DMS 273 (cell line): Measurements from ENCODE around the gene PPP3CA.

Source experiments
- DNase-seq: peaks from one replicate; lab custom pipeline; 2025; ENCODE audit not compliant: unreplicated experiment; lab: John Stamatoyannopoulos, UW

PPP3CA gene

GRCh38 chr4:101065935-101066485, 281.3 kb downstream of the PPP3CA start:
- DNase-seq: no peak

- DNase-seq: no peak
Measured at GRCh38 chr4:101065346-101065745, 282.0 kb downstream of the PPP3CA start.

GRCh38 chr4:101064541-101065180, 282.7 kb downstream of the PPP3CA start:
- no peak for DNase-seq

GRCh38 chr4:101055392-101055791, 291.9 kb downstream of the PPP3CA start:
- DNase-seq: no peak

- DNase-seq: no peak
Measured at GRCh38 chr4:101050837-101051205, 296.5 kb downstream of the PPP3CA start.

- DNase-seq: no peak
Measured at GRCh38 chr4:101050088-101050836, 297.1 kb downstream of the PPP3CA start.

- no peak for DNase-seq
Measured at GRCh38 chr4:101049549-101050001, 297.8 kb downstream of the PPP3CA start.

- no peak for DNase-seq
Measured at GRCh38 chr4:101044766-101045165, 302.6 kb downstream of the PPP3CA start.

GRCh38 chr4:101042847-101043246, 304.5 kb downstream of the PPP3CA start:
- DNase-seq: no peak

GRCh38 chr4:101040776-101041175, 306.6 kb downstream of the PPP3CA start:
- DNase-seq: no peak

GRCh38 chr4:101039367-101039766, 308.0 kb downstream of the PPP3CA start:
- DNase-seq: no peak

GRCh38 chr4:101037938-101038413, 309.4 kb downstream of the PPP3CA start:
- DNase-seq: no peak

GRCh38 chr4:101037249-101037648, 310.1 kb downstream of the PPP3CA start:
- DNase-seq: no peak

- DNase-seq: no peak
Measured at GRCh38 chr4:101035487-101035886, 311.8 kb downstream of the PPP3CA start.

- peak; percentile 8 for DNase-seq
Measured at GRCh38 chr4:101033986-101034385, 313.3 kb downstream of the PPP3CA start.

- no peak for DNase-seq
Measured at GRCh38 chr4:101032541-101032940, 314.8 kb downstream of the PPP3CA start.

- no peak for DNase-seq
Measured at GRCh38 chr4:101031971-101032370, 315.4 kb downstream of the PPP3CA start.

GRCh38 chr4:101028886-101029285, 318.4 kb downstream of the PPP3CA start:
- DNase-seq: no peak

- no peak for DNase-seq
Measured at GRCh38 chr4:101027721-101028120, 319.6 kb downstream of the PPP3CA start.

- DNase-seq: no peak
Measured at GRCh38 chr4:101025755-101026154, 321.6 kb downstream of the PPP3CA start.

- DNase-seq: no peak
Measured at GRCh38 chr4:101022151-101023024, 324.9 kb downstream of the PPP3CA start.
